HG02973 (cell line): ENCODE data around the gene EMD.

Experiments
- ATAC-seq: cut with Tn5 transposase; IDR thresholded peaks from one replicate; pipeline ENCODE4 v1.9.1; 2021; ENCODE audit warnings: moderate library complexity; ENCODE audit not compliant: unreplicated experiment

The EMD gene

GRCh38 chrX:154412468-154412867, 33.4 kb downstream of the EMD start:
- no peak for ATAC-seq

- no peak for ATAC-seq
Measured at GRCh38 chrX:154413142-154413541, 34.0 kb downstream of the EMD start.

- ATAC-seq: no peak
Measured at GRCh38 chrX:154417157-154417556, 38.1 kb downstream of the EMD start.

- ATAC-seq: no peak
Measured at GRCh38 chrX:154419189-154419588, 40.1 kb downstream of the EMD start.

DNA sequence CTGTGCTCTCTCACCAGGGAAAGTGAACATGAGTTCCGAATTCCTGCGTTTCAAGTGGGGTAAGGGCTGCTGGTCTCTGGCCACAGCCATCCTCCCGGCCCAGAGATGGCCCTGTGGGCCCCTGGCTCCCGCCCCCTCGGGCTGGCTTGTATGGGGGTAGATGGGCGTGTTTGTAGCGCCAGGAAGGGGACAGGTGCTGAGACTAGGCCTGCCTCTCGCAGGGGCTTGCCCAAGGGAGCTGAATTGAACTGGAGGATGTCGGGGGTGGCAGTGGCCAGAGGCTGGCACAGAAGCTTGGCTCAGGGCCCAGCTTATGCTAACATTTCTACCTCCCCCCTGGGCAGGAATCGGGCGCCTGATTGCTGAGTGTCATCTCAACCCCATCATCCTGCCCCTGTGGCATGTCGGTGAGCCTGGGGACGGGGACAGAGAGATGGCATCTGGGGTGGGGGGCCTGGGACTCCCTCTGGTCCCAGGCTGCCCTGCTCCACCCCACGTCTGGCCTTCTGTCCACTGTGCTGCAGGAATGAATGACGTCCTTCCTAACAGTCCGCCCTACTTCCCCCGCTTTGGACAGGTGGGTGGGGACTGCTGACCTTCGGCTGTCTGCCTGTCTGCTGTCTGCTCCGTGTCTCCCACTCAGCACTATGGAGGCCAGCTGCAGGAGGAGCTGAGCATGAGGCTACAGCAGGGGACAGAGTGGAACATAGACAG, 40.8 kb downstream of the EMD start:
- ATAC-seq: no peak

DNA sequence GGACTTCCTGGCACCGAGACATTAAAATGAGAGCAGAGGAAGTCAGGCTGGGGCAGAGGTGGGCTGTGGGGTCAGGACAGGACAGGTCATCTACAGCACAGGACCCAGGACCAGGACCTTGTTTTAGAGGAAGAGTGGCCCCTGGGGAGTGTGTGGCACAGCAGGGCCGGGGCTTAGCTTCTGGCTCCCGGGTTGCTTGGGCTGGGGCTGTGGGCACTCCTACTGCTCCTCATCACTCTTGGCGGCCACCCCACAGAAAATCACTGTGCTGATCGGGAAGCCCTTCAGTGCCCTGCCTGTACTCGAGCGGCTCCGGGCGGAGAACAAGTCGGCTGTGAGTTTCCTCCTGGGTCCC, 41.3 kb downstream of the EMD start:
- no peak for ATAC-seq

- ATAC-seq: no peak
Measured at GRCh38 chrX:154426916-154427770, 48.0 kb downstream of the EMD start.

- ATAC-seq: peak; percentile 97
Measured at GRCh38 chrX:154428176-154429171, 49.4 kb downstream of the EMD start, which contains the start of gene ATP6AP1. TSS of gene ATP6AP1 (plus strand) at chrX:154428677. CDS start at chrX:154428693, 16 bp downstream.

DNA sequence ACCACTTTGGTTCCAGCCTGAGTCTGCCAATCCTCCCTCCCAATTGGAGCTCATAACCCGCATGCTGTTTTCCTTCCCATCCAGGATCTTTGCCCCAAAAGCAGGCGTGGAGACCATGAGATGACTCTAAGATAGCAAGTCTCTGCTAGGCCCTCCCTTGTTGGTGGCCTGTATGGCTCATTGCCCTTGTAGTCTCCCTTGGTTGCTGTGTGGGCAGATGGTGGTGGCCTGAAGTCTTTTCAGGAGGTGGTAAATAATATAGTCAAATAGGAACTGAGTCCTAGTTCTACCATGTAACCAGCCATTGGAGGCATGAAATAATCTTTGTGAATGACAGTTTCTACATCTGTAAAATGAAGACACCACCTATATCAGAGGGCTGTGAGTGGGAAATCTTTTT, 50.6 kb downstream of the EMD start:
- ATAC-seq: no peak

DNA sequence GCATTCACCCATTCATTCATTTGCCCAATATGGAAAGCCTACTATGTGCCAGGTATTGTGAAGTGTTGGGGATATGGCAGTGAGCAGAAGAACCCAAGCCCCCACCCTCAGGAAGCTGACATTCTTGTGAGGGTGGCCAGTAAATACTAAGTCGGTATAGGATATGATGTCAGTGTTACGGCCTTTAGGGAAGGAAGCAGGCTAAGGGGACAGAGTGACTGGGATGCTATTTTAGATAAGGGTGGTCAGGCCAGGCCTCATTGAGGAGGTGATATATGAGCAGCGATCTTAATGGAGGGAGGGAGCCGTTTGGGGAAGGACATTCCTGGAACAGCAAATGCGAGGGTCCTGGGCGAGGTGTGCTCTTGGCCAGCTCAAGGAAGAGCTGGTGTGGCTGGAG, 51.4 kb downstream of the EMD start:
- no peak for ATAC-seq

DNA sequence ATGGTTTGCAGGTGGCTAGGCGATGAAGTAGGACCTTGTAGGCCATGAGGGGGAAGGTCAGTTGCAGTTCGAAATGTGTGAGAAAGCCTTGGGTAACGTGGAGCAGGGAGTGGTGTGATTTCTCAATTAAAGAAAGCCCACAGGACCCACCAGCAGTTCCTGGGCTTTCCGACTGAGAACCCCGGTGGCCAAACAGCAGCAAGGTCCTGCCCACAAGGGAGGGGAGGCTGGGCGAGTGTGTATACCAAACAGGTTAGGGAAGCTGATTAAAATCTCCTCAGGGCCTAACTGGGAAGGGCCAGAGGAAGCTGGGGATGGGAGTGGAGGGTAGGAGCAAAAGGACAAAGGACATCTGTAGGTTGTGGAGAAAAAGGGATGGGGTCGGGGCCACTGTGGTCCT, 51.8 kb downstream of the EMD start:
- ATAC-seq: no peak
